MV-4-11 (cell line): ENCODE results near the gene PACRG.
"Not testable (repeated sequence)": the region's sequence is repeated elsewhere in the genome, so short reads cannot be mapped to it uniquely, and the experiment has no call there.

Experiments used
- DNase-seq: peaks from one replicate; lab custom pipeline; 2025; lab: John Stamatoyannopoulos, UW

The PACRG gene

DNA sequence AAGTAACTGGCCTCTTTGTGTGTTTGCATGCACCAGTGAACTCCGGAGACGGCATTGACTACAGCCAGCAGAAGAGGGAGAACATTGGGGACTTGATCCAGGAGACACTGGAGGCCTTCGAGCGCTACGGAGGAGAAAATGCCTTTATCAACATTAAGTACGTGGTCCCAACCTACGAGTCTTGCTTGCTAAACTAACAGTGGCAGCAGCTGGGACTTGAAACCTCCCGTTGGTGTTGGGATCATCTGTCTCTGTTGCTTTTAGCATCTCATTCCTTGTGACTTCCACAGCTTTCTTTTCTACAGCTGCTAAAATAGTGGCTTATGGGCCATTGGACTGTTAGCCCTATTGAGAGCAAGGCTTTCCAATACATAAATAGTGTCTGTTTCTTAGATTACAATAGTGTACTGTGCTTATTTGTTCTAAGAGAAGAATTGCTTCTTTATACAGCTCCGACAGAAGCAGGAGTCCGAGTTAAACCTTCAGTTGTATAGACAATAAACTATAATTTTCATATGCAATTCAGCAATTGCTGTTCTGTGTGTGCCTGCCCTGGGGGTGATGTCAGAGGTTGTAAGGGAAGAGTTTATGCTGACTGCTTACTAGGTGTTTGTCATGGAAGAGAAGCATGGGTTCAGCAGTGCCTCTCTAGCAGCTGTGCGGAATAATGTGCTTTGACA is 587.2 kb downstream of the PACRG start:
- no peak for DNase-seq

GRCh38 chr6:163316866-163317495 is 589.2 kb downstream of the PACRG start:
- DNase-seq = not testable (repeated sequence)

GRCh38 chr6:163318071-163318786 is 590.5 kb downstream of the PACRG start:
- DNase-seq = no peak

DNA sequence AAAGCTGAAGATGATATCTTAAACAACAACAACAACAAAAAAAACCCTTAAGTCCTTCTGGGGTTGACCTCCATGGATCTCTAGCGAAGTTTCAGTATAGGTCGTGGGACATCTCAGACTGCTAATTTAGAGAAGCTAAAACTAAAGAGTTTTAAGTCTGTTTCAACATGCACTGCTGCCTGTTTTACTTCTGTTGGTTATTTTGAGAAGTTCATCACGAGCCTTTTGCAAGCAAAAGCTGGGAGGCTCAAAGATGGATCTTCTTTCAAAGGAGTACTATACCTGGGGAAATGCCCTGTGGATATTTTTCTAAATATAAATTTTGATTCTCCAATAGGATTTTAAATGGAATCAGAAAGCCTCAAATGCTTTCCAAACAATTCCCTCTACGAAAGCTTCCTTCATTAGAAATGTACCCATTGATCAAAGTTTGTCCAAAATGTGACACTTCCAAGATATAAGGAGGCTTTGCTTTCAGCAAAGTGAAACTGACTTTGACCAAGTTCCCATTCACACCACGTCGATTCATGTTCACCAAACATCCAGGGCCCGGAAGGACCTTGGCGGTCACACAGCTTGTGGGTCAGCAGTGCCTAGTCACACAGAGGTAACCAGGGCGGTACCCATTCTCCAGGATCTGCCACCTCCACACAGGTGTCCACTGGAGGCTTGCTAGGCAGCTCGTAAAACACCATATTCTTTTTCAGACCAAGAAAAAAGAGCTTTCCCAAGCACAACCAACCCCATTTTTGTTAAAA is 592.0 kb downstream of the PACRG start:
- DNase-seq = peak; percentile 21

DNA sequence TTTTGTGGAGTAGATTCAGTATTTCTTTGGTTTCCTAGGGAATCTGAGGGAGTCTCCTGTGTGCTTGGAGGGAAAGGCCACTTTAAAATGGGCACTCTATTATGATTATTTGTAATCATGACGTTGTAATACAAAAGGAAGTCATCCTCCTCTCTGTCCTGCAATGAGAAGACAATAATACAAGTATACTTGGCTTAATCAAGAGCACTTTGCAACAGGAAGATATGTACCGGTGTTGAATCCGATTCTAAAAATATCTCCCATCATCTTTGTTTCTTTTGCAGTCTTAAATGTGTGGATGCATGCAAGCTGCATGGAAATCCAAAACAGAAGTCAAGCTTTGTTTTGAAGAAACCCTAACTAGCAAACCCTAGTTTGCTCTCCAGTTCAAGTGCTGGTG is 592.6 kb downstream of the PACRG start:
- no peak for DNase-seq

DNA sequence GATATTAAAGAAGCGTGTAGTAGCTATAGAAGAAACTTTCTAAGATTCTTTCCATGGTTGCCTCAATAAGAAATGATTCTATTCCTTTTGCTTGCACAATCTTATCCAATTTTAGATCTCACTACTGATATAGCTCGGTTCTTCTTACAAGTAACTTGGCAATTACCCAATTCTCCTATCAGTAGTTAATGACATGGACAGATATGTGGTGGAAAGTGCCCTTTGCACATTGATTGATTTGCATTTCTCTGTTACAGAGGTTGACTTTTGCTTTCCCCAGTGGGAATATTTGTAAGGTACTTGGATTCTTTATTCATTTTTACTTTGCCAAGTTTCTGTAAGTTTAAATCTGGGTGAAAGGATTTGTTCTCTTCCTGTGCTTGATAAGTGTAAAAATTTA is 593.0 kb downstream of the PACRG start:
- DNase-seq = no peak

GRCh38 chr6:163321717-163322116 is 593.9 kb downstream of the PACRG start:
- no peak for DNase-seq

- DNase-seq = no peak
These were observed 595.5 kb downstream of the PACRG start for GRCh38 chr6:163323274-163323673.

- no peak for DNase-seq
These were observed 595.9 kb downstream of the PACRG start for GRCh38 chr6:163323705-163324104.

DNA sequence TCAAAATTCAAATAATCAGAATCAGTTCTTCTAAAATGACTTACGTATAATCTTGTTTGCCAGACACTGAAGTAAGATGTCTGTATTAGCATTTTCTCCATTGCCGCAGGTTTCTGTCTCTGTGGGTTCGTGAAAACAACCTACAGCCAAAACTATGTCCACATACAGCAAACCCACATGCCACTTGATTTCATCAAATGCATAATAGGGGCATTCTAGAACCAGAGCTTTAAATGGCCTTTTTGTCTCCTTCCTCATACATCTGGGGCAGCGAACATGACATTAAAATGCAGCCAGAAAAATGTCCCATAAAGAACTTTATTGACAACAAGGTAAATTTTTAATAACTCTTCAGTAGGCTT is 596.5 kb downstream of the PACRG start:
- DNase-seq = no peak

GRCh38 chr6:163324688-163325389 is 597.1 kb downstream of the PACRG start:
- DNase-seq = peak; percentile 19

GRCh38 chr6:163325390-163325784 is 597.6 kb downstream of the PACRG start:
- no peak for DNase-seq

DNA sequence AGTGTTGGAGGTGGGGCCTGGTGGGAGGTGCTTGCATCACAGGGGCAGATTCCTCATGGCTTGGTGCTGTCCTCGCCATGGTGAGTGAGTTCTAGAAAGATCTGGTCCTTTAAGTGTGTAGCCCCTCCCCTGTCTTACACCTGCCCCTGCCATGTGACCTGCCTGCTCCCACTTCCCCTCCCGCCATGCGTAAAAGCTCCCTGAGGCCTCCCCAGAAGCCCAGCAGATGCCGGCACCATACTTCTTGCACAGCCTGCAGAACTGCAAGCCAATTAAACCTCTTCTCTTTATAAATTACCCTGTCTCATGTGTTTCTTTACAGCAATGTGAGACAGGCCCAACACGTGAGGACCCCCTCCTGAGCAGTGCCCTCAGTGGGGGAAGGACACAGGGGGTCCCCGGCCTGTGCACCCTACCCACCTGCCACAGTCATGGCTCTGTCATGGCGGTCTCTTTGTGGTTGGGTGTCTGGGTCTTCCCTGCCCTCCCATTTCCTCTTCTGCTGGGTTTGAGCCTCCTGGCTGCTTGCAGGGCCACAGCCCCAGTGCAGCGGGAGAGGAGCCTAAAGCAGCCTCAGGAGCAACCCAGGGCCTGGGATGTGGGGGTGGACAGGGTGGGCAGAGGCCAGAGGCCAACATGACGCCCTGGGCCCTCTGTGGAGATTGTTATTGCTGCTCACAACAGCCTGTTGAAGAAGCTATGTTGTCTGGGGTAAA is 599.5 kb downstream of the PACRG start:
- DNase-seq = no peak

GRCh38 chr6:163327921-163328320 is 600.1 kb downstream of the PACRG start:
- DNase-seq = no peak

GRCh38 chr6:163328411-163328810 is 600.6 kb downstream of the PACRG start:
- no peak for DNase-seq

- DNase-seq = no peak
These were observed 602.2 kb downstream of the PACRG start for GRCh38 chr6:163329991-163330390.

GRCh38 chr6:163331245-163331644 is 603.5 kb downstream of the PACRG start:
- DNase-seq = no peak

DNA sequence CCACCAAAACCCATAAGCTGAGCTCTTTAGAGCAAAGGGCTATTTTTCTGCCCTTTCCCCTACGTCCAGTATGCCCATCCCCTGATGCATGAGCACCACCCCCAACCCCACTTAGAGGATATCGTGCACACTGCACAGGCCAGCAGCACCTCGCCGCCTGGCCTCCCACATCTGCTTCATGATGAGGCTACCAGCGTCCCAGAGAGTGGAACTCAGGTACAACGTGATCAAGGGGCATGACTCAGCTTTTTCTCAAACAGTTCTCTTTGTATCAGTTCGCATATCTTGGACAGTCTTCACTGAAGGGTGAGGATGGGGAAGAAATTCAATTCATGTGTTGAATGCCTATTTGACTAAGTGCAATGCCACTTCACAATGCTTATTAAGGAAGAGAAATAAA is 604.8 kb downstream of the PACRG start:
- no peak for DNase-seq

- DNase-seq = no peak
These were observed 605.3 kb downstream of the PACRG start for GRCh38 chr6:163333038-163333437.

DNA sequence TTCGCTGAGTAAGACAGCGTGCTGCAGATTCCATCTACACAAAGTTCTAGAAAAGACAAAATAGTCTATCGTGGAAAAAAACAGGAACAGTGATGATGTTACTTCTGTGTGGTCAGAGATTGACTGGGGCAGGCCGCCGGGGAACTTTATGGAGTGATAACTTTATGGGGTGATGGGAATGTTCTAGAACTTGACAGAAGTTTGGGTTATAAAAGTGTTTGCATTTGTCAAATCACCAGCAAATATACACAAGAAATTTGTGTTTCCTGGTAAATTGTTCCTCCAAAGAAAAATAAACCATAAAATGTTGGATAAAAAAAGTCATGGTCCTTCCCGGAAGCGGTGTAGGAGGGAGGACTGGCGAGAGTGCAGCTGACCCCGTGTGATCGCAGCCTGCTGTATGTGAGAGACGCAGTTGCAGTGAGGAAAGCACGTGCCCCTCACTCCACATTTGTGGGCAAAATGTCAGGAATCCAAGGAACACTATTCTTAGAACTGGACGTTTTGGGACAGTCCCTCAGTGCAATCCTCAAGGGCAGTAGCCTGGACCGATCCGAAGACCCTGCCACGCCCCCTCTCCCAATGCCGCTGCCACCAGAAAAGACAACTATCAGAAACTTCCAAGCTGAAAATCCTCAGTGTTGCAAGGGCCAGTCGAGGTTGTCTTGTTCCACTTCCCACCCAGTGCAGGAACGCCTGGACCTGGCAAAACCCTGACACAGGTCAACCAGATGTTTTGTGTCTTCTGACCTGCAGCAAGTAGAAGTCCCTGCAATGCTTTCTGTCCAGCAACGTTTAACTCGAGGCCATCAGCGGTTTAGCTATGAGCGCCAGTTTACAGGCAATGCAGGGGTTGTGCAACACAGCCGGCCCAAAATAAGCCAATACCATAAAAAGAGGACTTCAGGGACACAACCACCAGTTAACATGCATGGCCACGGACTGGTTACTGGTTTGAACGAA is 606.2 kb downstream of the PACRG start:
- peak; percentile 73 for DNase-seq
